SK-N-SH (cell line): Measurements from ENCODE around the gene NPAS3.

ENCODE experiments used
- CTCF ChIP-seq: fragments of 200-600 bp; sonication (generic); IDR thresholded peaks from 2 replicates; pipeline ENCODE4 v1.6.1; 2017; ENCODE audit warnings: antibody characterized with exemption, mild to moderate bottlenecking, moderate library complexity
- EZH2phosphoT487 ChIP-seq: fragments of 200-600 bp; sonication (generic); IDR thresholded peaks from 2 replicates; pipeline ENCODE4 v1.6.1; 2017; ENCODE audit warnings: low read depth, mixed run types, mild to moderate bottlenecking, antibody characterized with exemption, moderate library complexity, borderline replicate concordance
- RAD21 ChIP-seq: IDR thresholded peaks from 2 replicates; pipeline ENCODE4 v1.6.1; 2012; ENCODE audit warnings: mild to moderate bottlenecking, low read length
- TEAD4 ChIP-seq: IDR thresholded peaks from 2 replicates; pipeline ENCODE4 v1.4.0; 2012; ENCODE audit warnings: mild to moderate bottlenecking, borderline replicate concordance; ENCODE audit not compliant: insufficient read depth

GRCh38 chr14:33810308-33810707 lies 871.6 kb downstream of the NPAS3 start:
- no peak for TF ChIP-seq RAD21
- no peak for TF ChIP-seq CTCF
- no peak for TF ChIP-seq EZH2phosphoT487
- TF ChIP-seq TEAD4 = no peak
